Measurements from ENCODE around the gene USP17L20.
"Not testable (repeated sequence)": the region's sequence is repeated elsewhere in the genome, so short reads cannot be mapped to it uniquely, and the experiment has no call there.

USP17L20 gene

GRCh38 chr4:9267319-9267718, 9.4 kb downstream of the USP17L20 start, which contains the start of gene USP17L22:
Gene USP17L22, plus strand, starts transcription at chr4:9267619. Its CDS starts 0 bp downstream, at chr4:9267619.
- not testable (repeated sequence) for H3K27me3 ChIP-seq; H3K4me1 ChIP-seq (ENCODE audit: control insufficient read depth in 1 of 2, insufficient read depth in 1 of 2, low read depth in 1 of 2, low read length in 1 of 2); H3K9me3 ChIP-seq; H3K36me3 ChIP-seq; H3K27ac ChIP-seq; H3K4me3 ChIP-seq (ENCODE audit: low read depth in 1 of 2, low read length in 1 of 2)

GRCh38 chr4:9271719-9272118, 13.8 kb downstream of the USP17L20 start:
- H3K4me1 ChIP-seq (ENCODE audit: control insufficient read depth in 1 of 2, insufficient read depth in 1 of 2, low read depth in 1 of 2, low read length in 1 of 2); H3K36me3 ChIP-seq; H3K27ac ChIP-seq; H3K4me3 ChIP-seq (ENCODE audit: low read depth in 1 of 2, low read length in 1 of 2); H3K27me3 ChIP-seq; H3K9me3 ChIP-seq: not testable (repeated sequence)
